ENCODE measurements around the gene GBX2. TPM values are rescaled to one million over a fixed set of nuclear protein-coding genes. Genes with fewer than 3 reads are reported as not detected.

Gene GBX2
- total RNA-seq, 1 experiment from 2014 or later = 0.31 TPM

- Histone ChIP-seq H2AK5ac (ENCODE audit: insufficient read length, low read length) (no peak overlapping the region), H3K14ac (ENCODE audit: insufficient read depth, low read length) (no peak overlapping the region), H3K4me2 (ENCODE audit: insufficient read depth, insufficient read length, low read length) (no peak overlapping the region), H3K79me1 (ENCODE audit: insufficient read depth, low read depth, low read length, poor library complexity, severe bottlenecking) (no peaks in the 10 kb centered on the region), H3T11ph (ENCODE audit: low read length) (no peak overlapping the region), H2BK20ac (ENCODE audit: low read depth, low read length, poor library complexity, severe bottlenecking) (no peak overlapping the region), H3K27ac (ENCODE audit: insufficient read length, low read depth, low read length) (no peak overlapping the region), H2BK120ac (ENCODE audit: low read depth, low read length, poor library complexity, severe bottlenecking) (no peak overlapping the region), H3K4me1 (ENCODE audit: insufficient read depth, low read length) (peaks cover 1% of the 10 kb centered on the region; the same call in 1 of the 2 replicates), H3K9me3 (ENCODE audit: control insufficient read depth, low read depth, low read length) (no peaks in the 10 kb centered on the region), H3K23ac (ENCODE audit: insufficient read length, low read depth, low read length) (no peak overlapping the region), H2AFZ (ENCODE audit: low read length) (no peak overlapping the region), H2BK5ac (ENCODE audit: insufficient read length, low read length) (no peak overlapping the region), H3K4ac (ENCODE audit: low read depth, low read length) (no peak overlapping the region), H4K20me1 (ENCODE audit: control insufficient read depth, insufficient read depth, insufficient read length) (no peaks in the 10 kb centered on the region), H2BK12ac (ENCODE audit: insufficient read length, low read depth, low read length) (no peak overlapping the region), H3K27me3 (ENCODE audit: insufficient read depth, low read length) (no peaks in the 10 kb centered on the region), H4K8ac (replicated peaks; ENCODE audit: insufficient read length, low read depth, low read length) (no peak overlapping the region), H4K5ac (ENCODE audit: insufficient read length, low read depth, low read length) (no peak overlapping the region), H4K91ac (ENCODE audit: insufficient read length, low read depth, low read length) (no peak overlapping the region), H3K18ac (ENCODE audit: insufficient read length, low read depth, low read length) (no peak overlapping the region), H3K23me2 (ENCODE audit: insufficient read length, low read depth, low read length, poor library complexity, severe bottlenecking) (no peaks in the 10 kb centered on the region), H2BK15ac (ENCODE audit: low read depth, low read length) (no peak overlapping the region), H3K9ac (ENCODE audit: extremely low read depth, insufficient read length, low read length) (no peak overlapping the region), H3K56ac (ENCODE audit: insufficient read length, low read depth, low read length) (no peak overlapping the region), H3K79me2 (ENCODE audit: insufficient read depth, low read length) (no peaks in the 10 kb centered on the region)
- TF ChIP-seq CTCF (conservative IDR thresholded peaks at IDR 0.05) = no peak
- DNase-seq = no peak
- H3K4me3 Mint-ChIP-seq = no peak overlapping the region
- no peak overlapping the region for H3K27ac Mint-ChIP-seq
- WGBS (ENCODE audit: extremely low coverage, insufficient read length, low lambda C conversion rate) = no CpG with 5 or more reads among the region's 29 CpGs
- H3K9me3 Mint-ChIP-seq = no peaks in the 10 kb centered on the region
- H3K4me1 Mint-ChIP-seq = peaks cover 21 to 23% of the 10 kb centered on the region in 2 experiments
- peaks cover 50% of the 10 kb centered on the region for H3K27me3 Mint-ChIP-seq (ENCODE audit: low read depth)
- peaks cover 5 to 10% (median 9%) of the 10 kb centered on the region in 3 experiments for H3K36me3 Mint-ChIP-seq (ENCODE audit: insufficient read depth in 1 of 3, low read depth in 3 of 3)
Observed at GRCh38 chr2:236120141-236120601, 48.0 kb downstream of the GBX2 start.
